ENCODE measurements around the gene FAM72C. TPM values are rescaled to one million over a fixed set of nuclear protein-coding genes. Genes with fewer than 3 reads are reported as not detected.

The FAM72C gene
- 0.12 and 0.23 TPM in 2 replicates for total RNA-seq (ENCODE audit: low replicate concordance)

GRCh38 chr1:143971924-143972700 is at the start of gene FAM72C:
Gene FAM72C (minus strand): TSS chr1:143971986. CDS start chr1:143971141, 845 bp downstream.

